ENCODE results near the gene INPP5D.
"Not testable (repeated sequence)": the region's sequence is repeated elsewhere in the genome, so short reads cannot be mapped to it uniquely, and the experiment has no call there.

Gene INPP5D

DNA sequence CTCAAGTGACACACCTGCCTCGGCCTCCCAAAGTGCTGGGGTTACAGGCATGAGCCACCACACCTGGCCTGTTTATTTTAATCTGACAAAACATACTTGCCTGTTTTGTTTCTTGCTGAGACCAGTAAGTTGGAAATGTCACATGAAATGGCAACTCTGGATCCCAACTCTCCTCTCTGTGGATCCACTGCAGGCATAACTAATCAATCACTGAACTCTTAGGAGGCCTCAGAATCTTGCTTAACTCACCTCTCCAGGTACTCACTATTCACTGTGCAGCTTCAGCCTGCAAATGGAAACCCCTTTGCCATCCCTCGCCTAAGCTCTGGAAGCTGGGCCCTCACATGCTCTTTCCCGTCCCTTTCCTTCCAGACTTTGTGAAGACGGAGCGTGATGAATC, 134.9 kb downstream of the INPP5D start:
- Mint-ChIP-seq H3K27me3 (no peaks in the 10 kb centered on the region), H3K9me3 (no peaks in the 10 kb centered on the region), H3K27ac (no peak overlapping the region), H3K4me3 (no peak overlapping the region), H3K36me3 (ENCODE audit: low read depth) (peaks cover 44% of the 10 kb centered on the region), H3K4me1 (peaks cover 5% of the 10 kb centered on the region)
- DNase-seq = no peak
- no peak for ATAC-seq

DNA sequence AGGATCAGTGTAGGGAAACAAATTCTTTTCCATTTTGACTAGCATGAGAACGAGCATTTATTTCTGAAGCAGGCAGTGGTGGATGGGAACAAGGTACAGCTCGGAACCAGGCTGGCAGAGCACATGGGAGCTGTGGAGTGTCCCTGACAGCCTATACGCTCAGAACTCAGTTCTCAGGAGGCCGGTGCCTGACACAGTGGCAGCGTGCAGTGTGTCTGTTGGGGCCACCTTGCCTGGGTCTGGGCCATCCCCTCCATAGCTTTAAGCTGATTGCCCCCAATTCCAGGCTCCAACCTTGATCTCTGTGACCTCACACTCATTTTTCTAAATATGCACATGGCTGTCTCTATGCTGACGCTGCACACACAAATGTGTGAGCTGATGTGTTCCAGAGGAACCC, 136.9 kb downstream of the INPP5D start:
- peaks cover 6% of the 10 kb centered on the region for H3K4me1 Mint-ChIP-seq
- ATAC-seq (no peak), DNase-seq (no peak)
- H3K9me3 Mint-ChIP-seq = no peaks in the 10 kb centered on the region
- no peak overlapping the region for H3K27ac Mint-ChIP-seq
- no peaks in the 10 kb centered on the region for H3K27me3 Mint-ChIP-seq
- H3K4me3 Mint-ChIP-seq = no peak overlapping the region
- peaks cover 46% of the 10 kb centered on the region for H3K36me3 Mint-ChIP-seq (ENCODE audit: low read depth)

DNA sequence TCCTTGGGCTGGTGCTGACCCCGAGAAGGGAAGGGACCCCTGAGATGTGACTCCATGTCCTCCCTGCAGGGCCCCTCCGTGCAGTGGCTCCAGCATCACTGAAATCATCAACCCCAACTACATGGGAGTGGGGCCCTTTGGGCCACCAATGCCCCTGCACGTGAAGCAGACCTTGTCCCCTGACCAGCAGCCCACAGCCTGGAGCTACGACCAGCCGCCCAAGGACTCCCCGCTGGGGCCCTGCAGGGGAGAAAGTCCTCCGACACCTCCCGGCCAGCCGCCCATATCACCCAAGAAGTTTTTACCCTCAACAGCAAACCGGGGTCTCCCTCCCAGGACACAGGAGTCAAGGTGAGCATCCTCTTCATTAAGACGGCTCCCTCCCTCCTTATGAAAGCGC, 137.9 kb downstream of the INPP5D start:
- H3K4me3 Mint-ChIP-seq = no peak overlapping the region
- peaks cover 10% of the 10 kb centered on the region for H3K4me1 Mint-ChIP-seq
- ATAC-seq = no peak
- H3K27me3 Mint-ChIP-seq = no peaks in the 10 kb centered on the region
- no peak overlapping the region for H3K27ac Mint-ChIP-seq
- H3K36me3 Mint-ChIP-seq (ENCODE audit: low read depth) = peaks cover 49% of the 10 kb centered on the region
- DNase-seq = no peak
- H3K9me3 Mint-ChIP-seq = no peaks in the 10 kb centered on the region

DNA sequence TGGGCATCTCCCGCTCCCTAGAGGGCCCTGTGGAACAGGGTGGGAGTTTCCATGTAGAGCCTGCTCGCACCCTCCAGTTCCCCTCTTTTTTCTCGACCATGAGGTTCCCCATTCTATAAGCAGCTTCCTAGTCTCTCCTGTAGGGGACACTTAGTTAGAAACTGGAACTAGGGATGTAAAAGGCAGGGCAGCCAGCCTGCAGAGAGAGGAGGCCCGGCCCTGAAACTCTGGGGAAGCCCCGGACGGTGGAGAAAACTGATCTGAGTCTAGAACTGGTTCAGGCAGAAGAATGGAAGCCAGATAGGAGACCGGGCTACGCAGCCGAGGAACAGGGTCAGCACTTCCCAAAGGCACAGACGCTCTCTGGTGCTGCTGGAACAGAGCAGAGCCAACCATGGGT, 139.7 kb downstream of the INPP5D start:
- DNase-seq (no peak), ATAC-seq (no peak)
- Mint-ChIP-seq H3K9me3 (no peaks in the 10 kb centered on the region), H3K4me3 (no peak overlapping the region), H3K27ac (peak overlapping the region; percentile 18), H3K36me3 (ENCODE audit: low read depth) (peaks cover 63% of the 10 kb centered on the region), H3K27me3 (no peaks in the 10 kb centered on the region), H3K4me1 (peaks cover 11% of the 10 kb centered on the region)

DNA sequence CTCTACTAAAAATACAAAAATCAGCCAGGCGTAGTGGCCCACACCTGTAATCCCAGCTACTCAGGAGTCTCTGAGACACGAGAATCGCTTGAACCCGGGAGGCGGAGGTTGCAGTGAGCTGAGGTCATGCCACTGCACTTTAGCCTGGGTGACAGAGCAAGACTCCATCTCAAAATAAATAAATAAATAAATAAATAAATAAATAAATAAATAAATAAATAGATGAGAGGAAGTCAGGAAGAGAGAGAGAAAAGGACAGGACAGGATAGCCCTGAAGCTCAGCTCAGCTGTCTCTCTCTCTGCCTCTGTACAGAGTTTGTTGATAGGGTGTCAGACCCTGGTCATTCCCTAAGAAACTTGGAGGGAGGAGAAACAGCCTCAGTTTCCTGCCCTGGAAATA, 140.6 kb downstream of the INPP5D start:
- peaks cover 11% of the 10 kb centered on the region for H3K4me1 Mint-ChIP-seq
- H3K9me3 Mint-ChIP-seq, H3K4me3 Mint-ChIP-seq, ATAC-seq, H3K27me3 Mint-ChIP-seq, DNase-seq, H3K27ac Mint-ChIP-seq: not testable (repeated sequence)
- H3K36me3 Mint-ChIP-seq (ENCODE audit: low read depth) = peaks cover 61% of the 10 kb centered on the region

DNA sequence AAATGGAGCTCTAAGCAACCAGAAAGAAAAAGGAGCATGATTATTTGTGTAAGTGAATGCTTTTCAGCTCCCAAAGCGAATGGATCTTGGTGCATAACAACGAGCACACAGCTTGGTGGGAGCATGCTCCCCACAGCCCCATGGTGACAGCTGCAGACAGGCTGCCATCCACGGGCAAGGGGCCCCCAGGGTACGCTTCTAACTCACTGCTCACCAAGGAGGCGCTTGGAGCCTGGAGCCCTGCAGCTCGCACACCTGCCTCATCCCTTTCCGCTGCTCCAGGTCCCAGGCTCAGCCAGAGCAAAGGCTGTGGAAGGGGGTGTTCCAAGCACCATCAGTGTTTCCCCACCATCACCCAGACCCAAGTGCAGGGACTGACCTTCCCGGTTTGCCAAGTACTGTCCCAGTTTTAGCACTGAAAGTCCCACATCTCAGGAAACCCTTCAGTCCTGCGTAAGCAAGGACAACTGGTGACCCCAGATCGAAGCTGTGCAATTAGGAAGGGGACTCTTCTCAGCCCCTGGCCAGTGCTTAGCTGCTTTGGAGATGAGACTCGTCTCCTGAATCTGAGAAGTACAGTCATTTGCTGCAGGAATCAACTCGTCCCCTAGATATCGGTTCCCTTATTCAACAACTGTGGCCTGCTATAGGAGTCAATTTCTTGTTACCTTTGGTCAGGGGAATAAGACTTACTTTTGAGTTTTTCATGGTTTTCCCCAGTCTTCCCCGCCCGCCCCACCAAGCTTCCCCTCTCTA, 141.3 kb downstream of the INPP5D start:
- H3K4me1 Mint-ChIP-seq = peaks cover 6% of the 10 kb centered on the region
- peaks cover 56% of the 10 kb centered on the region for H3K36me3 Mint-ChIP-seq (ENCODE audit: low read depth)
- no peak overlapping the region for H3K4me3 Mint-ChIP-seq
- no peak overlapping the region for H3K27ac Mint-ChIP-seq
- ATAC-seq = no peak
- no peaks in the 10 kb centered on the region for H3K27me3 Mint-ChIP-seq
- no peak for DNase-seq
- H3K9me3 Mint-ChIP-seq = no peaks in the 10 kb centered on the region

DNA sequence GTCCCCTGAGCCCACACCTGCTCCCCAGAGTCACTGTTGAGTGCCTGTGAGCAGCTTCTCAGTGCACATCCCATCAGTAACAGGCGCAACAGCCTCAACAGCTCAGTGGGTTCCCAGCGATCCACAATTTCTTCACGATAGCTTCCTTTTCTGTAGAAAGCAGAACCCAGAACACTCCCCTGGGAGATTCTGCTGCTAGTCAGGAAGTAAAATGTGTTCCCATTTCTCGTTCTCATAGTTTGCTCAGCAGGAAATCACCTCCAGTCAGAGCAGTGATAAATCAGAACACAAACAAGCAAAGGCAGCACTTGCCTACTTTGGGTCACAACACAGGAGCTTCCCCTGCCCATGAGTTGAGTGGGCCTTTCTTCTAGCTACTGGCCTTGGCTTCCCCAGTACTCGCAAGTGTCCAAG, 142.4 kb downstream of the INPP5D start:
- peaks cover 53% of the 10 kb centered on the region for H3K36me3 Mint-ChIP-seq (ENCODE audit: low read depth)
- H3K9me3 Mint-ChIP-seq = no peaks in the 10 kb centered on the region
- peaks cover 7% of the 10 kb centered on the region for H3K4me1 Mint-ChIP-seq
- H3K4me3 Mint-ChIP-seq = no peak overlapping the region
- ATAC-seq (no peak), DNase-seq (no peak)
- H3K27ac Mint-ChIP-seq = no peak overlapping the region
- no peaks in the 10 kb centered on the region for H3K27me3 Mint-ChIP-seq

DNA sequence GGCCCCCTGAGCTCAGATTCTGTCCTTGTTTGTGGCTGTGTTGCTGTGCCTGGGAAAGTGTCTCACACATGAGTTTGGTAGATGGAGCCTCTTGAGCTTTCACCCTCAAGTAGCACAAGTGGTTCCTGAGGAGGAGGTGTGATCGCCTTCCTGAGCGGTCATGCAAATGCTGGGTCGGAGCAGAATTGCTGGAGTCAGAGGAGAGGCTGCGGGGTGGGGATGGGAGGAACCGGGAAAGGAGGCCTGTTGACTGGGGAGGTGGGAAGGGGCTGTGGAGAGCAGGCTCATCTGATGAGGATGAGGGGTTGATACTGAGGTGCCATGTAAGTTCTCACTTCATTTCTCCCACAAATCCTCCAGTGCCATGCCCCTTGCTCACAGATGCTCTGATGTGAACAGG, 142.9 kb downstream of the INPP5D start:
- Mint-ChIP-seq H3K4me3 (no peak overlapping the region), H3K27me3 (no peaks in the 10 kb centered on the region), H3K27ac (peak overlapping the region; percentile 12), H3K9me3 (no peaks in the 10 kb centered on the region), H3K4me1 (peaks cover 9% of the 10 kb centered on the region), H3K36me3 (ENCODE audit: low read depth) (peaks cover 49% of the 10 kb centered on the region)
- DNase-seq (no peak), ATAC-seq (no peak)

DNA sequence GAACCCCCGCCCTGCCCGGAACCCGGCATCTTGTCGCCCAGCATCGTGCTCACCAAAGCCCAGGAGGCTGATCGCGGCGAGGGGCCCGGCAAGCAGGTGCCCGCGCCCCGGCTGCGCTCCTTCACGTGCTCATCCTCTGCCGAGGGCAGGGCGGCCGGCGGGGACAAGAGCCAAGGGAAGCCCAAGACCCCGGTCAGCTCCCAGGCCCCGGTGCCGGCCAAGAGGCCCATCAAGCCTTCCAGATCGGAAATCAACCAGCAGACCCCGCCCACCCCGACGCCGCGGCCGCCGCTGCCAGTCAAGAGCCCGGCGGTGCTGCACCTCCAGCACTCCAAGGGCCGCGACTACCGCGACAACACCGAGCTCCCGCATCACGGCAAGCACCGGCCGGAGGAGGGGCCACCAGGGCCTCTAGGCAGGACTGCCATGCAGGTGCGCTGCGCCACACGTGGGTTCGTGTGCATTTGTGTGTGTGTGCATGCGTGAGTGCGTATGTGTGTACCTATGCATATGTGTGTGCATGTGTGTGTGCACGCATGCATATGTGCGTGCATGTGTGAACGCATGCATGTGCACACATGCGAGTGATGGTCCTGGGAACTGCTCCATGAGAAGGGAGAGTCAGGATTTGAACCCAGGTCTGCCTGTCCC, 144.3 kb downstream of the INPP5D start:
- peaks cover 14% of the 10 kb centered on the region for H3K4me1 Mint-ChIP-seq
- H3K9me3 Mint-ChIP-seq = no peaks in the 10 kb centered on the region
- no peak overlapping the region for H3K27ac Mint-ChIP-seq
- no peaks in the 10 kb centered on the region for H3K27me3 Mint-ChIP-seq
- DNase-seq = no peak
- ATAC-seq = no peak
- H3K4me3 Mint-ChIP-seq = no peak overlapping the region
- peaks cover 47% of the 10 kb centered on the region for H3K36me3 Mint-ChIP-seq (ENCODE audit: low read depth)

DNA sequence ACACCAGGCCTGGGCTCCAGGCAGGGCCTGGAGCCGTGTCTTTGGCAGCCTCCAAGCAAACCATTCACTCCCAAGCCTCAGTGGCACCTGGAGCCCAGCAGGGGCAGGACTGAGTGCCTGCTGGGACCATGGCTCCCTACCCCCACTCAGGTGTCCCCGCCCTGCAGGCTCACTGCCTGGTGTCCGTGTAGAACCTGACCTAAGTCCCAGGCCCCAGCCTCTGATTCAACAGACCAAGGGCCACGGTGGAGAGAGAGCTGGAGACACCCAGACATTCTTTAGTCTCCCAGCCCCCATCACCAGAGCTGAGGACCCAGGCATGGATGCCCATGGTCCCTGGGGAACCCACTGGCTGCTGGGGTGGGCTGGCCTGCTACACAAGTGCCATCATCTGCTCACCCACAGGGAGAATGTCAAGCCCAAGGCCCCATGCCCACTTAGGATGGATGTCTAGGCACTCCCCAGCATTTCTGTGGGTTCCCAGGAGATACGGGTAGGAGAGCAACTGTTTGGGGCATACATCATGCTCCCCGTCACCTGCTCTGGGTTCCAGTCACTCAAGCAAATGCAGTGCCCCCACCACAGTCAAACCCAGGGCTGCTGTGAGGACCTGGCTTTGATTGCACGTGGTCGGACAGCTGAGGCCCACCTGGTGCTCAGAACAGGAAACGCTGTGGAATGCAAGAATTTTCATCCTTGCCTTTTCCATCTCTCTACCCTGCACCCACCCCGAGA, 148.4 kb downstream of the INPP5D start:
- DNase-seq = no peak
- Mint-ChIP-seq H3K27me3 (no peaks in the 10 kb centered on the region), H3K9me3 (no peaks in the 10 kb centered on the region), H3K36me3 (ENCODE audit: low read depth) (peaks cover 18% of the 10 kb centered on the region), H3K27ac (no peak overlapping the region), H3K4me3 (no peak overlapping the region), H3K4me1 (peaks cover 16% of the 10 kb centered on the region)
- ATAC-seq = peak; percentile 11

DNA sequence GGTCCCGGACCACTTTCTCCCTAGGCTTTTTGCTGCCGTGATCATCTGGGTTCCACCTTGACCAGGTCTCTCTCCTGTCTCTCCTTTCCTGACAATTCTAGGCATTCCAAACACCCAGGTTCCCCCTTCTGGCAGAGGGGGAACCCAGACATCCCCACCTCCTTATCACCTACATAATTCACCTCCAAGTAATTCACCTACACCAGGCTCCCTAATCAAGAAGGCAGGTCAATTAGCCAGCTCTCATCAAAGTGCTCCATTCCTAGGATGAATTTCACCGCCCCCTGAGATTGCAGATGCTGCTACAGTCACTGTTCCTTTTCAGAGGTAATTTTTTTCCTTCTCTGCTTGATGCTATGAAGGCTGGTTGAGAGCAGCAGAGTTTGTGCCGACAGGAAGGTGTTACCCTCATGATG, 149.0 kb downstream of the INPP5D start:
- H3K27ac Mint-ChIP-seq = no peak overlapping the region
- no peaks in the 10 kb centered on the region for H3K9me3 Mint-ChIP-seq
- H3K27me3 Mint-ChIP-seq = no peaks in the 10 kb centered on the region
- DNase-seq (no peak), ATAC-seq (no peak)
- peaks cover 16% of the 10 kb centered on the region for H3K4me1 Mint-ChIP-seq
- no peak overlapping the region for H3K4me3 Mint-ChIP-seq
- peaks cover 13% of the 10 kb centered on the region for H3K36me3 Mint-ChIP-seq (ENCODE audit: low read depth)

DNA sequence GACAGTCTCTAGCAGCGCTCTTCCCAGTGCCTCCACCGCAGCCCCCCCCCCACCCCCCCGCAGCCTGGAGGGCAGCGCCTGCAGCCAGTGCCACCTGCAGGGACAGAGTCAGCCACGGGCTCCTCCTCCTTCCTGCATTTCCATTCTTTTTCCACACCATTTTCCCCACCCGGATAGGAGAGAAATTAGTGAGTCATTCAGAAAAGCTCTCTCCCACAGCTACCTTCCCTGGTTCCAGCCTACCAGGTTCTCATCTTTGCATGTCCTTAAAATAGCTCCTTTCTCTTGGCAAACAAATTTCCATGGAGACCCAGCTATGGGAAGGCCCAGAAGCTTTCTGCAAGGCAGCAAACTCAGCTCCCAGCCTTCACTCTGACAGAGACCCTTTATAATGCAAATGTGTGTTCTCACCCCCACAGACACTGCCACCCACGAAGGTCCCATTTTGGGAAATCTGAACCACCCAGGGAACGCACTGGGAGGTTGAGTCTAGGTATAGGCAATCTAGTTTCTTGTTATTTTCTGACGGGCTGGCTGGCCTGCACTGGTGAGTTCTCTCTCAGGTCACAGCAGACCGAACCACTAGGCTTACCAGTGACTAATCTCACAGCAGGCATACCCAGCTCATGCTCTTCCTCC, 149.5 kb downstream of the INPP5D start:
- Mint-ChIP-seq H3K4me1 (peaks cover 16% of the 10 kb centered on the region), H3K27me3 (no peaks in the 10 kb centered on the region), H3K27ac (no peak overlapping the region), H3K36me3 (ENCODE audit: low read depth) (peaks cover 11% of the 10 kb centered on the region), H3K9me3 (no peaks in the 10 kb centered on the region), H3K4me3 (no peak overlapping the region)
- ATAC-seq (peak; percentile 44), DNase-seq (no peak)

DNA sequence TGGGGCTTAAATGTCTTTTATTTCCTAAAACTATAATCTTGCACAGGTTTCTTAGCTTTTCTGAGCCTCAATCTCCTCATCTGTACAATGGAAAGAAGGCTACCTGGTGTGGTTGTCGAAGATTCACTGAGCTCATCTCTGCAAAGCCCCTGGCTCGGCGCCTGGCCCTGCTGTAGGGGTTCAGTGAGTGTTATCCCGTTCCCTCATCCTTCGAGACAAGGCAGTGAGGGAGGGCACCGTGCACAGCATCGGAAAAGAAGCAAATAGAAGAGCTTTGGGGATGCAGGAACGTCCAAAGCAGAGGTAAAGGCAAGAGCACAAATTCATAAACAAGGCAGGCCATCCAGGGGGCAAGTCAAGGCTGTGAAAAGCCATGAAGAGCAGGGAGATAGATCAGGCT, 150.1 kb downstream of the INPP5D start:
- no peak overlapping the region for H3K4me3 Mint-ChIP-seq
- H3K4me1 Mint-ChIP-seq = peaks cover 16% of the 10 kb centered on the region
- peaks cover 8% of the 10 kb centered on the region for H3K36me3 Mint-ChIP-seq (ENCODE audit: low read depth)
- H3K27ac Mint-ChIP-seq = no peak overlapping the region
- DNase-seq (no peak), ATAC-seq (no peak)
- H3K27me3 Mint-ChIP-seq = no peaks in the 10 kb centered on the region
- H3K9me3 Mint-ChIP-seq = no peaks in the 10 kb centered on the region

DNA sequence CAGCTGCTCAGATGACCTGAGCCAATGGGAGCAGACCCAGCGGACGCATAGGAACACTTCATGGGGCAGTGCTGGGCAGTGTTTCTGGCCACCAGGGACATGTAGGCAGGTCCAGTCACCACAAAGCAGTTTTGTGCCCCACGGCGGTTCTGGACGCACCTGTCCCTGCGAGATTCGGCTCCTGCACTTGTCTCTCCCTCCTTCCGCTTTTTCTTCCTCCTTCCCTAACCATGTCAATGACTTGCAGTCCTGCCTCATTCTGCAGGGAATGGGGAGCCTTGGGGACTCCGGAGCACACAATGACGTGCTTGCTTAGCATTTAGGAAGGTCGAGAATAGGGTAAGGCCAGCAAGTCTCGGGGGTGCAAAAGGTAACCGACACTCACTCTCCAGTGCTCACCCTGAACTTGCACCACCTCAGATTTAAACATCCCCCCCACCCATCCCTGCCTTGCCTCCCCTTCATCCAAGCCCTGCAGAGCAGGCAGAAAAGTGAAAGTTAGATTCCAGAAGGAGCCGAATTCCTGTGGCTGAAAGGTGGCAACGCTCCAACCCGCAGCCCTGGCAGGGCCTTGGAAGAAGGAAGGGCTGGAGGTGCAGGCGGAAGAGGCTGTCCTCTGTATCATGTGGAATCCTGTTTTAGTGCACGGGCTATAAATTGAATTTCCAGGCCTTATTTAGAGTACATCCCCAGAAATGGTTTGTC, 150.9 kb downstream of the INPP5D start:
- Mint-ChIP-seq H3K27me3 (no peaks in the 10 kb centered on the region), H3K36me3 (ENCODE audit: low read depth) (peaks cover 6% of the 10 kb centered on the region), H3K27ac (no peak overlapping the region), H3K9me3 (no peaks in the 10 kb centered on the region), H3K4me3 (no peak overlapping the region), H3K4me1 (peaks cover 16% of the 10 kb centered on the region)
- no peak for DNase-seq
- ATAC-seq = no peak

Measured in activated naive CD8-positive, alpha-beta T cell treated with anti-CD3 and anti-CD28 coated beads, Interleukin-2, amount 50 U/mL, for 24 hours (primary cell).